ENCODE measurements around the gene BCL6.

BCL6 gene

DNA sequence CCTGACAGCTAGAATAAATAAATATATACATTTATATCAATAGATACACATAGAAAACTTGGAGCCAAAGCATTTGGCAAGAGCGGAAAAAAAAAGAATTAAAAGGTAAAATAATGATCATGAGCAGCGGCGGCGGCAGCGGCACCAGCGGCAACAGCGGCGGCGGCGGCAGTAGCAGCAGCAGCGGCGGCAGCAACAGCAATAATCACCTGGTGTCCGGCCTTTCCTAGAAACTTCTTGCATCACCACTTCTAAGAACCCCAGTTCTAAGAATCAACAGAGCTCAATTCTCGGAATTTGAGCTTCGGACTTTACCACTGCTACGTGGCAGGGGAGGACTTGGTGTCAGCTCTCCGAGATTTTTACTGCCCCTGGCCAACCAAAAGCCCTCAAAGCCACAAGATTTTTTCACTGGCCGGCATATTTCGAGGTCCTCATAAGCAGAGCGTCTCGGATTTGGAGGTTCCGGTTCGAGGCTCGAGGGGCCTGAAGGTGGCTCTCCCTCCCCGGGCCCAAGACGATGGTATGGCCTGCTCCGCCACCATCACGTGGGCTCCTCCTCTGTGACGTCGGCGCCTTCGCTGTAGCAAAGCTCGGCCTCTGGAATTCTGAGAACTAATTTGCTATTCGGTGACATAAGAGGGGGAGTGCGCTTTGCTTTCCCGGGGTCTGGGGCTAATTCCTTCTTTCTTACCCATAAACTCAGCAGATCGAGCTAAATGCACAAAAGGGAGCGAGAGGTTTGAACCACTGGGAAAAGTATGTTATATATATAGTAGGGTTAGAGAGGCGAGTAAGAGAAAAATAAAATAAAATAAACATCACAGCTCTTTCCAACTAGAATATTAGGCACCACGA is at the start of gene BCL6:
TSS of gene BCL6 (minus strand) at position 268 of the 858 bp plus-strand sequence. CDS start 11,775 bp downstream, outside the sequence.
- peak; percentile 98 for DNase-seq

DNA sequence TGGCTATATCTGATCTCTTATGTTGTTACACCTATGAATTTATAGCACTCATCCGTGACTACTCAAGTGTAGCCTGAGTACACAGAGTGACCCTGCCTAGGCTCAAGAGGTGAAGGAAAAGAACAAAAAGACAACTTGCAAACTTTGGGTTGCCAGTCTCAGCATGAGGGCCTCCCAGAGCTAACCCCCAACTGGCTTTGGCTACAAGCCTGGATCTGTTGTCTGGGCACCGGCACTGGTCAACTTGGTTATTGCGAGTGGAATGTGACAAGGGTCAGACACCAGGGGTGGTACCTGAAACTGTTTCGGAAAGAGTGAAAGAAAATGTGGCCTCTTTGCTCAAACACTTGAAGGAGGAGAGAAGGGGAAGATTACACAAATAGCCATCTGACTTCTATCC is 49.5 kb upstream of the BCL6 start:
- no peak for DNase-seq

DNA sequence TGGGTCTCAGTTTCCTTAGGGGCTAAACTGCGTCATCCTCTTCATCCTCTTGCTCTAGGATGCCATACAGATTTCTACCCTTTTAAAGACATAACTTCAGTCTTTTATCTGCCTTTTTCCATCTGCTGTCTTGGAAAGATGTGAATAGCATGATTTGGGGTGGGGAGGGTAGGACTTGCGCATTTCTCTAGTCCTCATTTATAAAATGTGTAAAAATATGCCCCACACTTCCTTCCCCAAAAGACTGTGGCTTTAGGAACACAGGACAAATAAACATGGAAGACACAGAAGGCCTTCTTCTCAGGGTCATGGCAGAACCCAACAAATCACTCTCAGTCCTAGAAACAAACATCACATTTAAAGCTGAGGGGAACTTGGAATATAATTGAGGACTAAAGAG is 48.4 kb upstream of the BCL6 start:
- DNase-seq, result no peak

DNA sequence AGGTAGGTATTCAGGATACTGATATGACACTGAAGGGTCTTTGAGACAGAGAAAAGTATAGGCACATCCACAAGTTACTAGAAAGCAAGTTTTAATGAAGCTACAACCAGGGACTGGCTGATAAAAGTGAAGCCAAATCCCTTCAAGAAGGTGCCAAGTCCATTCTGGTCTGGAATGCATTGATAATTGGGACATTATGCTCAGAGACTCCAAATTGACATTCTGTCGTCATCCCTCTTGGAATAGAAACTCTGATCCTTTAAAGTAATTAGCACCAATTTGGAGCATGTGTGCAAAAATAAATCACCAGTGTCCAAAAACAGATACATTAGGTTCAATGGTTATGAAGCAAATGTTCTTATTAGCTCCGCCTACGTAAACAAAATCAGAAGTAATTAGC is 47.3 kb upstream of the BCL6 start:
- no peak for DNase-seq

DNA sequence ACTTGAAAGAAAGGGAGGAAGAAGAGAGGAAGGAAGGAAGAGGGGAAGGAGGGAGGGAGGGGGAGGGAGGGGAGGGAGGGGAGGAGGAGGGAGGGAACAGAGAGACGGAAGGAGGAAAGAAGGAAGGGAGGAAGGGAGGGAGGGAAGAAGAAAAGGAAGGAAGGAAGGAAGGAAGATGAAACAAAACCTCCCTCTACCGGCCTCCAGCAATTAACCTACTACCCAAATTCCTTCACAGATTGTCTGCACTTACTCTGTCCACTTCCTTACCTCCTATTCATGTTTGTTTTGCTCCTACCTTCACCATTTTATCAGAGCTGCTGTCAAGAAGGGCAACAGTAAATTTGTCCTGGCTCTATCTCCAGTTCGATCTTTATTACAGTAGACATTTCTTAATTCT is 44.6 kb upstream of the BCL6 start:
- no peak for DNase-seq

DNA sequence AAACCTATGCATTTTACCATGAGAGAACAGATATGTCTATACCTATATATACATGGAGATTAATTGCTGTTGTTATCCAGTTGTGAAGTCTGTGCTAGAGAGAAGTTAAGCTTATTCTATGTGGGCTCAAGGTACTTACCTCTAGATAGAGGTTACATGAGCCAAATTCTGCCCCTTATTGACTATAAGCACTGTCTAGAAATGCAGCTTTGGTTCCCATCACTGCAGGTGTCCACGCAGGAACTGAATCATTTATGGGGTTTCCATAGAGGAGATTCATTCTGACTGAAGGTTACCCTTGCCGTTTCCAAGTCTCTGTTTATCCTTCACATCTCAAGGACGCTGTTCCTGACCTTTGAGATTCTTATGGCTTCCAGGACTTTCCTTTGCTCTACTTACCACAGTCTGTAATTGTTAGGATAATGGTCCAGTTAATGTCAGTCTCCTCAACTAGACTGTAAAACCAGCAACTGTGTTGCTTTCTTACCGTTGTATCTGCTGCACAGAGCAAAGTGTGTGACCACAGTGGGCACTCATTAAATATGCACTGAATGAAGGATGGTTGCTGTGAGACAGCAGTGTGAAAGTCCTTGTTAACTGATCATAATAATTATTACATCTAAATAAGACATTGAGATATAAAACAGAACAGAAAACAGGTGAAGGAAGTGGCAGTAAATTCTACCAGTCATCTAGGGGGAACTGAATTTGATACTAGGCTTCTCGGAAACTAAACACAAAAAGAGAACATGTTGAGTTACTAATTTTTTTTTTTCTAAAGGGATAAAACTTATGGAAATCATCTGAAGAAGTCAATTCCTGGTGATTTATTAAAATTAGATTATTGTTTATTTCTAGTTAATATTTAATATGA is 44.0 kb upstream of the BCL6 start:
- no peak for DNase-seq

DNA sequence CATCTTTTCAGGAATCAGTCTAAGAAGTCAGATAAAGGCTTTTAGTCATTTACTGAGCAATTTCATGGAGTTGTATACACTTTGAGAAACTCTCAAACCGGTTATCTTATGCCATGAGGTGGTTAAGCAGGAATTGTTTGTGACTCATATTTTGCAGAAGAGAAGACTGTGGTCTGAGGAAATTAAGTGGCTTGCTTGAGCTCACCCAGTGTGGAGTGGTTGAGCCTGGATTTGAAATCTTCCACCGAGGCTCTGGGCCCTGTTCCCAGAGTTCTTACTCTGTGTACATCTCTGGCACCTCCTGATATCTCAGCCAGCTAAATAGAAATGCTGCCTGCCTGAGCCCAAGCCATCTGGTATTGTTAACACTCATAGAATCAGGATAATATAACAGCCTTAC is 37.8 kb upstream of the BCL6 start:
- DNase-seq, result no peak

DNA sequence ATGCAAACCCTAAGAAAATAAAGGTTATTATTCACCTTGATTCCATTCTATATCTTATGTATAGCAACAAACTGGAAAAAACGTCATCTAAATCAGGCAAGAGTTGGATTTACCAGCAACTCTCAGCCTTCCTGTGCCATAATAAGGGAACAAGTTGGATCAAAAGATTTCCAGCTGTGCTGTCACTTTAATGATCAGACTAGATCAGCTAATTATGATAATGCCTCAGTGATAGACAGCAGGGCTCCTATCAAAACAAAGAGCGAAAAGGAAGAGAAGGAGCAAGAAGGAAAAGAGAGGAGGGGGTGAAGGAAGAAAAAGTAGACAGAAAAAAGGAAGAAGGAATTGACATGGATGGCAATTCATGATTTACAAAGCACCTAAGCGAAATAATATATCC is 36.7 kb upstream of the BCL6 start:
- no peak for DNase-seq

DNA sequence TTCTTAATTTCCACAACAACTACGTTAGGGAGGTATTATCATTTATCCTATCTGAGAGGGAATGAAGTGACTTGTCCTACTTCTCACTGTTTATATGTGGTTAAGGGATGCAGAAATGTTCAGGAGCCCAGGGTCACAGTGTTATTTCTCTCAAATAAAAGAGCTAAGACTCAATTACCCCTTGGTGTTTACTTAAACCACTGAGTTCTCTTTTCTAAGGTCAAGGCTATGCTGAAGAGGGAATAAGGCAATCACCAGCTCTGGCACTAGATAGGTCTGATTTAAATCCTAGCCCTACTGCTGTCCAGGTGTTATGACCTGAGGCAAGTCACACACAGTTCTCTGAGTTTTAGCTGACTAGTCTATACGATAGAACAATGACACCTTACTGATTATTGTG is 35.7 kb upstream of the BCL6 start:
- DNase-seq, result no peak

DNA sequence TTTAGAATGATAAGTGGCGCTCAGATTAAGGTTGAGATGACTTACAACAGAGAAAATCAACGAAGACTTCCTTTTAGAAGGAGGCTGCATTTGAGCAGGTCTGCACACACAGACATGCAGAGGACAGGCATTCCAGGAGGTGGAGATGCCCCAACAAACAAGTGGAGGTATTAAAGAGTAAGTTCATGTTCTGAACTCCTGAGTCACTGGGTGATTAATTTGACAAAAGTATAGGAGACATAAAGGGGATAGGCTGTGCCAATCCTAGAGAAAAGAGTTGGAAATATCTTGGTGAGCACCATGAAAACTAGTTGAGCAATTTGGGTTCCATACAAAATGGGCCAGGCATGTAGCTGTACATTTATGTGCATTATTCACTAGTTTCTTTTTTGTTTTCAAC is 33.5 kb upstream of the BCL6 start:
- no peak for DNase-seq

DNA sequence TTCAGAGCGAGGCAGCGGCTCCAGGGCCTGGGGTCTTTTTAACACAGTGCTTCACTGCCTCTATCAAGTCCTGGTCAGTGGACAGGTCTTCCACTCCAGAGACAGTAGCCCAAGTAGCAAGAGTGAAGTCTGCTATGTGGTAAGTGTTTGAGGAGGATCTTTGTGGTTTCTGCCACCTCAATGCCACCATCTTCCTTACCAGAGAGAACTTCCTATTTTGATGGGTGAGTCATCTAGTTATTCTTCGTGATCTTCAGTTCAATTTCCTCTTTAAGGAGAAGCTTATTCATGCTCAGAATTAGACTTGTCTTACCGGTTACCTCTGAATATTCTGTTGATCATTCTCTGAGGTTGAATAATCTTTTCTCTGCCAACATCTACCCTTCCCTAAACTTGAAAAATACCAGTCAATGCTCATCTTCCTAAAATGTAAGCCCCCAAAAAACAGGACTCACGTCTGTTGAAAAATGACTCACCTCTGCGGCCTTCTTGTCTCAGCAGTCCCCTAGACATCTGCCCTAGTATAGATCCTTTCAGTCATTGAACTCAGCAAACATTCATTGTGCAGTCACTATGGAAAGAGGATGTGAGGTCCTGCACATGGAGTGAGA is 32.2 kb upstream of the BCL6 start:
- DNase-seq, result peak; percentile 5

DNA sequence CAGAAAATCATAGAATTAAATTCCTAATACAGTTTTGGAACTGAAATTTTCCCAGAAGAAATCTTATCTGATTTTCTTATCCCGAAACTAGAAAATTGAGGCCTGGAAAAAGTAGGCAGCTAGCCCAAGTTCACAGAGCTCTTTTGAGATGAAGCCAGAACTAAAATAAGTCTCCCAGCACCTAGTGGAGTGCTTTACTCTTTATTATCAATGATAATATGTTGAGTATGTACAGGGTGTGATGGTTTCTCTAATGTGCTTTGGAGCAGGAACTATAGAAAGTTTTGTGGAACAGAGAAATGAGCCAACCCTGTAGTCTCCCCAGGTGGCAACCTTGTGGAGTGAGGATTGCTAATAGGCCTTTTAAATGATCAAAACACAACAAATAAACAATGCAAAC is 30.3 kb upstream of the BCL6 start:
- DNase-seq, result no peak

DNA sequence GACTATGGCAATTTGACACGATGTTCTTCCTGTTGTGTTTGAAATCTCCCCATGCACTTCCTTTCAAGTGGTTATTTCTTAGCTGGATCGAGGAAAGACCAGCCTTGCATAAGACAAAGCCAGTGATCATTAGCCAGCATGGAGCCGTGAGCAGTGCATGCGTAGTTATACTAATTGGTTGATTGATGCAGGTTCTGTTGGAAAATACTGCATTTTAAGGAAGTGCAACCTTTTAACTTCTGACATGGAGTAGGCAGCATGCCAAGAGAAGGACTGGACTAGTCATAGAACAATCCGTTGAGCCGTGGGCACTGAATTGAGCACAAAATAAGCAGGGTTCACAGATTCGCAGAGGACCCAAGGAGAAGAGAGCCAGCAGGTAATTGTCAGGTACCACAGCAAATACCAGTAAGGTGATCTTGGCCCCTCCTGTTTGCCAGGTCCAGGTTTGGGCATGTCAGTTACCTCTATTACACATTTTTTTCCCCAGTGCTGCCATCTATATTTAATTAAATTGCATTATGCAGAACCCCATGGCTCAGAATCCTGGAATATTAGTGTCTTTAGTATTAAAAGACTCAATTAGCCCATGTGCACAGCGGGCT is 29.0 kb upstream of the BCL6 start:
- no peak for DNase-seq

DNA sequence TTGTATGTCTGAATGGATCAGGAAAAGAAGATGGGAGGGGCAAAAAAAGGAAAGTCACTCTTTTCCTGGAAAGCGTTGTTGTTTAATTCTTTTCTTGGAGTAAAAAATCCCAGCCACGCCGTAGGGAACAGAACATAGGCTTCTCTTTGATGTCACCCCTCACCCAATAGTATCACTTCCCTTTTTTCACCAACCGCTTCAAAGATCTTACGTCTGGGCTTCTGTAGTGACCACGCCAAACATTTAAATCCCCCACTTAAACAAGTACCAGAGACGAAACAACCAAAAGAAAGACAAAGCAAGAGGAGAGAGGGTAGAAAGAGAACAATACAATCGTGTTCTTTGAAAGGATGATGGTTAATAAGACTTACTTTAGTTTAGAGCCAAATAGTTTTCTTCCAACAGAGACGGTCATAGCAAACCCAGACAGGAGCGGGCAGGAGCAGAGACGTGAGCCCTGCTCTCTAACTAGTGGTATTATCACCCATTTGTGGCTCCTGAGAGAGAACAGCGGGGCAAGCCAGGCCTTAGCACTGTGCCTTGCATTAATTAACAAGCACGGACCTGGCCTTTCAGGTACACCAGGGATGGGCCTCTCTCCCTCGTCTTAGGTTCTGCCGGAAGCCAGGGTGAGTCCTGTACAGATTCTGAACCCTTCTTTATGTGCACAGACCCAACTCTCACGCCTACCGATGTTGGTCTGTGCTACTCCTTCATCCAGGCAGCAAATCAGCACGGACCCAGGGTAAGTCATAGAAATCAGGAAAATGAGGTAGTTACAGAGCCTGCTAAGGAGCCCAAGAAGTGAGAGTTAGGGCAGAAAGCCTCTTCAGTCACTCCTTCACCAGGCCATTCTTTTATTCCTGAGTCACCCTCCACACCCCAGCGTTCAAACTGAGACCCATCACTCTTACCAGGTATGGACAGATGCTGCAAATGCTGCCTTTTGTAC is 28.2 kb upstream of the BCL6 start:
- DNase-seq, result no peak

DNA sequence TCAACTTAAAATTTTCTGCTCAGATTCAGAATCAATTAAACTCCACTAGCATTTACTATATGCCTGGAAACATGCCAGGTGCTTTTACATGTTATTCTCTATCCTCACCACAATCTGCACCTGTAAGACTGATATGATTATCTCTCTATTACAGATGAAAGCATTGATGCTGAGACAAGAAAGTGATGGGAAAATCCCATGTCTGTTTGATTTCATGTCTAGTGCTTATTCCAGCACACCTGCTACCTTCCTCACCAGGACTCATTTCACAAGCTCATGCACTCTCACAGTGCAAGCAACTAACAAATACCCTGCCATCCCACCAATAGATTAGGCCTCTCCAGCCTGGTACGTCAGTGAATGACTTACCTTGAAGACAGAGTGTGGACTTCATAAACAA is 25.0 kb upstream of the BCL6 start:
- no peak for DNase-seq

DNA sequence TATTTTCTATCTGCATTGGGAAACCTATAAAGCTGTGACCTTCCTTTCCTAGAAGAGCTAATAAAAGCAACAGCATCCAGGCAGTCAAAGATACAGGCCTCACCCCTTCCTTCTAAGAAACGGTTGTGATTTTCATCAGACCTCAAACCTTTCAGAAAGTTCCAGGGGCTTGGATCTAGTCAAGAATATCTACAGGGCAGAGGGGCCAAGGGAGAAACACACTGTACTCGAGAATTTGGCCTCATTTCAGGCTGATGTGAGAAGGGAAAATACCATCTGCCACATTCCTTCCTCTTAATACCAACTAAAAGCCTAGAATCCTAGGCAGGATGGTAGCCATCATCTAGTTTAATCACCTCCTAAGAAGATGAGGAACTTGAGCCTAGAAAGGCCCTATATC is 24.5 kb upstream of the BCL6 start:
- no peak for DNase-seq

DNA sequence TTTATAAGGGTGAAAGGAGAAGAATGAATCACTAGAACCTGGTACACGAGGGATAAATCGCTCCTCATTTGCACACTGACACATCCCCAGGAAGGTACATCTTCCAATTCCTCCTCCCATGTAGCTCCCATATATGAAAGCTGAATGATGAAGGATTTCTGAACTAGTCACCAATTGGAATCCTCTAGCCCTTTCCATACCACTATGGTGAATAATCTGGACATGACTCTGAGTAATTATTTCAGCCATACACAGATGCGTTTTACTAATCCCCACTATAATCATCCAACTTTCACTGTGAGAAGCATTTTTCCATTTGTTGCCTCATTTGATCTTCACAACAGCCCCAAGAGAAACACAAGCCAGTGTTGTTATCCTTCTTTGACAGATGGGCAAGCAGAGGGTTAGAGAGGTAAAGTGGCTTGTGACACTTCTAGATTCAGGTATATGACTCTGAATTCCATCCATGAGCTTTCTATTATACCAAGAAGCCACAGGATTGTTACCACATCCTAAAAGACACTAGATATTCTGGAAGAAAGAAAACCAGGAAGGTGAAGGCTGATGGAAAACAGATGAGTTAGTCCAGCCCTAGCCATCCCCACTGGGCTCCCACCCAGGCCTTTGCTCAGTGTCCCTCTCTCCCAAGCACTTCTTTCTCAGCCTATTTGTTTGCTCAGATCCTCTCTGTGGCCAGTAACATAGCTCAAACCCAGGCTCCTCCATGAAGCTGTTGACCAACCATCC is 22.2 kb upstream of the BCL6 start:
- DNase-seq, result no peak

DNA sequence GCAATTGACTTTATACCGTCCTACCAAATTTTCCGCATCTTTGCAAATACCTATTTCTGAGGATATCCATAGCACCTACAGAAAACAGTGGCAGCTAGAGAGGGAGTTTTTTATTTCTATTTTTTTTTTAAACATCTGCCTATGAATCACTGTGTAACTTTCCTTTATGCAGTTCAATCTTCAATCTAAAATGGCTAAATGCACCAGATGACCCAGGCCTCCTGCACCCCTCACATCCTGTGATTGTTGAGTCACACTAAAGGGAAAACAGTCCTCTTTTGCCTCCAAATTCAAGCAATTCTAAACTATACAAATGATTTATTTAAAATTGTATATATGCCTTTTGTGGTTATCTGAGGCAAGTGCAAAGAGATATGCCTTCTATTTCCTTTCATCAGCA is 20.1 kb upstream of the BCL6 start:
- DNase-seq, result no peak

DNA sequence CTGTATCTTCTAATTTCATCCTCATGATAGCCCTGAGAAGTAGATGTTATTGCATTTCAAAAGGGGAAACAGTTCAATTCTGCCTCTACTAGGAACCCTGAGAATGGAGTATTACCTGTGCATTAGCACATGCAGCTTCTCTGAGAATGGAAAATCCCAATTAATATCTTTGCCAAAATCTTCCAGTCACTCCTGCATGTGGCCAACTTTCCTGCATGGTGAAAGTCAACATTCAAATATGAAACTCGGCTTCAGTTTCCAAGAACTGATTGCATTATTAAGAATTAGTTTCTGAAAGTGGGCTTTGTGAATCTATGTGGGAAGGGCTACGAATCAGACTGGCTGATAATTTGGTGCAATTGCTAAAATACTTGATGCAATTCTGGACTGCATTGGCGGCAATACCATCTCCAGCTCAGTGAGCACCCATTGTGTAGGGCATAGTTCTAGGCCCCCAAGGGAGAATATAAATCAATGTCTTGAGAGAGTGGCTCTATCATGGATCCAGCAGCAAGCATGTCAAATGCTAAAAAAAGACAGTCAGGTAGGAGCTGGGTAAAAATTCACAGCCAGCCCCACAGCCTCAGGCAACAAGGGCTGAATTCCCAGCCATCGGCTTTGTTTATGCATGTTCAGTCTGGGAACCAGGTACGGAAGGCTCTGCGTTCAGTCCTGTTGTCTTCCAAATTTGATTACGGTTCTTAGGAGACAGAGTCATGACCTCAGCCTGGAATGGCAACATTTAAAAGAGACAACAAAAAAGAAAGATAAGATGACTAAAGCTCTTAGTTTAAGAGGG is 18.8 kb upstream of the BCL6 start:
- no peak for DNase-seq

DNA sequence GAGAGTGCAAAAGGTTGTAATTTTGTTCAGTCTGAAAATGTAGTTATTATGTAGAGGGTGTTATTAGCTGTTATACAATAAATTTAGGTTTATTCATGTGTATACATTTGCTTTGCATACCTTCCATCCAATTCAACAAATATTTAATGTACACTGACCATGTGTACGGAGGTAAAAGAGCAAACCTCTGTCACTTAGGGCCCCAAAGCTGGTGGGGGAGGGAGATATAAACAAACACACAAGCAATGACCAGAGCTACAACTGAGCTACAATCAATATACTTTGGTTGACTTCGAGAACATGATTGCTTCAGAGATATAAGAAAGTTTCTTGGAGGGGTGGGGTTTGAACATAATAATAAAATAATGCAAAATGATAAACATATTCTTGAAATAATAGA is 17.5 kb upstream of the BCL6 start:
- no peak for DNase-seq
